Stimulated activated CD8-positive, alpha-beta memory T cell treated with anti-CD3 and anti-CD28 coated beads, Interleukin-7, amount 100 ng/mL, for 1 hour (primary cell): ENCODE measurements around the gene RAB34.
A peak's percentile ranks its signal among the peaks of the same experiment; 100 is the strongest.

Source experiments
- DNase-seq, 2 donors: peaks; one replicate each; pipeline ENCODE4 v3.0.0-alpha.2; 2020; ENCODE audit warnings: low read depth in 2 of 2

The RAB34 gene

GRCh38 chr17:28717578-28718332, at the start of gene RAB34:
Gene RAB34 (minus strand): TSS chr17:28717868. CDS start chr17:28717266, 602 bp downstream.
- no peak for DNase-seq

GRCh38 chr17:28765038-28765437, 47.4 kb upstream of the RAB34 start:
- DNase-seq: no peak

- peak; percentile 49 to 71 for DNase-seq
These were observed 46.2 kb upstream of the RAB34 start for GRCh38 chr17:28763804-28764266.

GRCh38 chr17:28763137-28763799, 45.6 kb upstream of the RAB34 start:
- no peak for DNase-seq

GRCh38 chr17:28760601-28761562, 43.2 kb upstream of the RAB34 start:
- no peak for DNase-seq

- DNase-seq: no peak
These were observed 41.7 kb upstream of the RAB34 start for GRCh38 chr17:28759256-28759865.

GRCh38 chr17:28758411-28759121, 40.9 kb upstream of the RAB34 start:
- no peak for DNase-seq

GRCh38 chr17:28756049-28756804, 38.6 kb upstream of the RAB34 start:
- no peak for DNase-seq

DNA sequence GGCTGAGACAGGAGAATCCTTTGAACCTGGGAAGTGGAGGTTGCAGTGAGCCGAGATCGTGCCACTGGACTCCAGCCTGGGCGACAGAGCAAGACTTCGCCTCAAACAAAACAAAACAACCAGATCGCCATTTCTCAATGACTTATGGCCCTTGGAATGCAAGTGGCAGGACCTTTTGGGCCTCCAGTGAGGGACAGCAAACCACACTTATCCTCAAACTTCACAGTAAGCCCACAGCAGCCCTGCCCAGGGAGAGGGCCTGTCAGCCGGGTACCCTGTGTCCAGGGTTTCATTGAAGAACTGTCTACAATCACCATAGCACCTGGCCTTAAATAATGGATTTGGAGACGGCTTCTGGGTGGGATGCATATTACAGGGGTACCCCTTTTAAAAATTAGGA, 37.8 kb upstream of the RAB34 start:
- no peak for DNase-seq

DNA sequence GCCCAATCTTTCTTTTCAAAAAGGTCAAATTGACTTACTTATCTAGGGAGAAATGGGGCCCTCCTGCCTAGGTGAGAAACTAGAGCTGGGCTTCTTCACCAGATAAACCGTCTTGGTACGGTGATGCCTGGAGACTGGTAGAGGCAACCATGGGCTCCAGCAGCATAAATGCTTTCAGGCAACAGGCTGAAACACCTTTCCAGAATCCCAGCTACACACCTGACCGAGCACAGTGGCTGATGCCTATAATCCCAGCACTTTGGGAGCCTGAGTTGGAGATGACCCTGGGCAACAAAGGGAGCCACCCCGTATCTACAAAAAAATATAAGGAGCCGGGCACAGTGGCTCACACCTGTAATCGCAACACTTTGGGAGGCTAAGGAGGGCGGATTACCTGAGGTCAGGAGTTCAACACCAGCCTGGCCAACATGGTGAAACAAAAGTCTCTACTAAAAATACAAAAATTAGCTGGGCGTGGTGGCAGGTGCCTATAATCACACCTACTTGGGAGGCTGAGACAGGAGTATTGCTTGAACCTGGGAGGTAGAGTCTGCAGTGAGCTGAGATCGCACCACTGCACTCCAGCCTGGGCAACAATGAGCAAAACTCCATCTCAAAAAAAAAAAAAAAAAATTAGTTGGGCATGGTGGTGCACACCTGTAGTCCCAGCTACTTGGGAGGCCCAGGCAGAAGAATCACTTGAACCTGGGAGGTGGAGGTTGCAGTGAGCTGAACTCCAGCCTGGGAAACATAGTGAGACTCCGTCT, 34.1 kb upstream of the RAB34 start:
- no peak for DNase-seq

DNA sequence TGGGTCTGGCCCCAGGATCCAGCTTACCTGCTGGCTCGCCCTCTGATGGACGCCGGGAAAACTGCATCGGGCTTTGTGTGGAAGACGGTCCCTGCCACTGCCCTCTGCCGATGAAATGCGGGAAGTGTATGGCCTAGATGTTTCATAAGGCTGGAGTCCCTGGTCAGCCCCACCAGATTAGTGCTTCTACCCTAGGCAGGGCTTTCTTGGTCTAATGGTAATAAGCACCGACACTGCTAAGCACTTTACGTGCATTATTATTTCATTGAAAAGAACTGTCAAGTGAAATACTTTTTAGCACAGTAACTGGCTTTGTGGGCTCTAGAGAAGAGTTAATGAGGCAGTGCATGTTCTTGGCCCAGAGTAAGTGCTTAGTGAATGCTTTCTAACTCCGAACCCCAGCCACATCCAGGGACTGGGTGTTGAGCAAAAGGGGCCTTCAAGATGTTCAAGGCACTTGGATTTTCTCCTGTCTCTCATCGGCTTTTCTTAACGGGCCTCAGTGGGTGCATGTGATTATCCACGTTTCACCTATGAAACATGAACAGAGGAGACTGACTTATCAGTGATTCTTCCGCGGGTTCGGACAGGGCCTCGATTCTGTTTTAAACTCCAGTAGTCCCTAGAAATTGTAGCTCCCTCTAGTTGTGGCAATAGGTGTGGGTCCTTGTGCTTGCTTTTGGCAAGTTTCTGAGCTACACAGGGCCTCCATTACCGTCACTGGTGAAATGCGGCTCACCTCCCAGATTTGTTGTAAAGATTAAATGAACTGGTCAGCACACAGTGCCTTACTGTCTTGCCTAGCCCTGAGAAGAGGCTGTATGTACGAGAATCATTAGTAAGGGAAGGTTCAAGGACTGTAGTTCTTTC, 32.7 kb upstream of the RAB34 start:
- peak; percentile 76 to 78 for DNase-seq

- no peak for DNase-seq
These were observed 32.0 kb upstream of the RAB34 start for GRCh38 chr17:28749516-28750177.

DNA sequence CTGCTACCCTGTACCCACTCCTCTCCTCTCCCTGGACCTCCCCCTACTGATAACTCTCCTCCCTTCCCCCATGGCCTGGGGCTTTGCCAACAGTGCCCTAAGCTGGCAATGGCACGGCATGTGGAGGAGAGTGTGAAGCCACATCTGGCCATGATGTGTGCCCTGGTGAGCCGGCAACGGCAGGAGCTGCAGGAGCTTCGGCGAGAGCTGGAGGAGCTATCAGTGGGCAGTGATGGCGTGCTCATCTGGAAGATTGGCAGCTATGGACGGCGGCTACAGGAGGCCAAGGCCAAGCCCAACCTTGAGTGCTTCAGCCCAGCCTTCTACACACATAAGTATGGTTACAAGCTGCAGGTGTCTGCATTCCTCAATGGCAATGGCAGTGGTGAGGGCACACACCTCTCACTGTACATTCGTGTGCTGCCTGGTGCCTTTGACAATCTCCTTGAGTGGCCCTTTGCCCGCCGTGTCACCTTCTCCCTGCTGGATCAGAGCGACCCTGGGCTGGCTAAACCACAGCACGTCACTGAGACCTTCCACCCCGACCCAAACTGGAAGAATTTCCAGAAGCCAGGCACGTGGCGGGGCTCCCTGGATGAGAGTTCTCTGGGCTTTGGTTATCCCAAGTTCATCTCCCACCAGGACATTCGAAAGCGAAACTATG, 31.3 kb upstream of the RAB34 start:
- DNase-seq: no peak

GRCh38 chr17:28747801-28748750, 30.4 kb upstream of the RAB34 start:
- DNase-seq: no peak

DNA sequence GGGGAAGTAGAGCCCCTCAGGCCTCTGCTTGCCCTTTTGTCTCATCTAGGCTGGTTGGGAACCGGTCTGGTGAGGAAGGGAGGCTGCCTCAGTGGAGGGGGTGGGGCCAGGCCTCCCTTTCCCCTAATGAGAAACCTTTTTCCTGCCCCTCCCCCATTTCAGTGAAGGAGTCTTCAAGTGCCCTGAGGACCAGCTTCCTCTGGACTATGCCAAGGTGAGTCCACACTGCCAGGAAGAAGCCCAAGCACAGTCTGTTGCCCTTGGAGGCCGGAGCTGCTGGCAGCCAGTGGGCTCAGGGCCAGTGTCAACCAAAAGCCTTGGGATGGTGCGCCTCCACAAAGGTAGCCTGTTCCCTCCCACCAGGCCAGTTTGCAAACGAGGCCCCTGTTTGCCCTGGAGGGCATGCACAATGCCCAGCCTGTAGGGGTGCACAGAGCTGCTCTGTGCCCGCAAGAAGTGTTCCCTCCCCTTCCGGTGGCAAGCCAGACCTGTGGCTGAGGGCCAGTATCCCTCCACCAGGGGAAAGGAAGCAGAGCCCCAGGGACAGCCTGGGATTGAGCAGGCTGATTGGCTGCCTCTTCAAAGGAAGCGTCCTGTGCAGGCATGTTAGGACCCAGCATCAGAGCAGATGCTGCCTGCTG, 29.5 kb upstream of the RAB34 start:
- DNase-seq: no peak

DNA sequence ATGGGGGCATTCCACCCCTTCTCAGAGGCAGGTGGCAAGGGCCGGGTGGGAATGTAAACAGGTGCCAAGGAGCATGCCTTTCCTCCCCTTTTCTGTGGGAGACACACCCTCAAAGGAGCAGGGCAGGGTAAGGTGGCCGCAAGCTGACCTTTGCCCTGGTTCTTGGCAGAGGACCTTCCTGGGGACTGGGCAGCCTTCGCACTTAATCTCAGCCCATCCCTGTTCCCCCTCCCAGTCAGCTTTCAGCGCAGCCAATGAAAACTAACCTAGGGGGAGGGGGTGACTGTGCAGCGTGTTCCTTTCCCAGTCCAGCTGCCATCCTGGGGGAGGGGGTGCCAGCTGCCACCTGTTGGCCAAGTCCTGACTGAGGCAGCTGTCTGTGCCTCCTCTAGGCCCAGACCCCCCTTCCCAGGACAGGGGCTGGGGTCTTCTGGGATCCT, 29.0 kb upstream of the RAB34 start:
- no peak for DNase-seq
